ENCODE results near the gene SEMA3B.
"Not testable (repeated sequence)": the region's sequence is repeated elsewhere in the genome, so short reads cannot be mapped to it uniquely, and the experiment has no call there.

DNA sequence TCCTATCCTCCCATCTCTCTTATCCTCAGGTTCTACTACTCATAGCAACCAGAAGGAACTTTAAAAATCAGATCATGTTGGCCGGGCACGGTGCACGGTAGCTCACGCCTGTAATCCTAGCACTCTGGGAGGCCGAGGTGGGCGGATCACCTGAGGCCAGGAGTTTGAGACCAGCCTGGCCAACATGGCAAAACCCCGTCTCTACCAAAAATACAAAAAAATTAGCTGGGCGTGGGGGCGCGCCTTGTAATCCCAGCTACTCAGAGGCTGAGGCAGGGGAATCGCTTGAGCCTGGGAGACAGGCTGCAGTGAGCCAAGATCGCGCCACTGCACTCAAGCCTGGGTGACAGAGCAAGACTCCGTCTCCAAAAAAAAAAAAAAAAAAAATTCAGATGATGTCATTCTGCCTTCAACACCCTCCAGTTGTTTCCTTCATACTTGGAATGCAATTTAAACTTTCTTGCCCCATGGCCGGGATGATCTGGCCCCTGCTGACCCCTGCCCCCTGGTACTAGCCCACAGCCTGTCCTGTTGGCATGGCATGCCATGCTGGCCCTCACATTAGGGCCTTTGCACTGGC is 40.7 kb upstream of the SEMA3B start:
- TF ChIP-seq, protein P1, sequence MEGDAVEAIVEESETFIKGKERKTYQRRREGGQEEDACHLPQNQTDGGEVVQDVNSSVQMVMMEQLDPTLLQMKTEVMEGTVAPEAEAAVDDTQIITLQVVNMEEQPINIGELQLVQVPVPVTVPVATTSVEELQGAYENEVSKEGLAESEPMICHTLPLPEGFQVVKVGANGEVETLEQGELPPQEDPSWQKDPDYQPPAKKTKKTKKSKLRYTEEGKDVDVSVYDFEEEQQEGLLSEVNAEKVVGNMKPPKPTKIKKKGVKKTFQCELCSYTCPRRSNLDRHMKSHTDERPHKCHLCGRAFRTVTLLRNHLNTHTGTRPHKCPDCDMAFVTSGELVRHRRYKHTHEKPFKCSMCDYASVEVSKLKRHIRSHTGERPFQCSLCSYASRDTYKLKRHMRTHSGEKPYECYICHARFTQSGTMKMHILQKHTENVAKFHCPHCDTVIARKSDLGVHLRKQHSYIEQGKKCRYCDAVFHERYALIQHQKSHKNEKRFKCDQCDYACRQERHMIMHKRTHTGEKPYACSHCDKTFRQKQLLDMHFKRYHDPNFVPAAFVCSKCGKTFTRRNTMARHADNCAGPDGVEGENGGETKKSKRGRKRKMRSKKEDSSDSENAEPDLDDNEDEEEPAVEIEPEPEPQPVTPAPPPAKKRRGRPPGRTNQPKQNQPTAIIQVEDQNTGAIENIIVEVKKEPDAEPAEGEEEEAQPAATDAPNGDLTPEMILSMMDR (IDR thresholded peaks at IDR 0.05; ENCODE audit: poor library complexity) = not testable (repeated sequence)
- not testable (repeated sequence) for TF ChIP-seq EZH2phosphoT487 (IDR thresholded peaks at IDR 0.05; ENCODE audit: low read depth, severe bottlenecking, unreplicated experiment)

Data from hepatocyte (in vitro differentiated cells).